OCI-LY1 (cell line): Measurements from ENCODE around the gene OSBPL2.

Source experiments
- H2AFZ ChIP-seq: fragments of 200-600 bp; sonication (generic), shearing (Covaris generic); 2 replicates; pipeline ENCODE4 v1.6.0; 2014; ENCODE audit warnings: antibody characterized with exemption, mild to moderate bottlenecking, low read length
- H3F3A ChIP-seq: fragments of 200-600 bp; sonication (generic), shearing (Covaris generic); 2 replicates; pipeline ENCODE4 v1.6.0; 2014; ENCODE audit warnings: mild to moderate bottlenecking, antibody characterized with exemption, low read length, moderate library complexity; ENCODE audit not compliant: insufficient read depth
- H3K27ac ChIP-seq: fragments of 200-600 bp; sonication (generic); 2 replicates; pipeline ENCODE4 v1.5.1; 2014; ENCODE audit warnings: low read length, mixed run types, mild to moderate bottlenecking, low read depth; ENCODE audit not compliant: poor library complexity, severe bottlenecking
- H3K27me3 ChIP-seq: fragments of 200-600 bp; sonication (generic); 2 replicates; pipeline ENCODE4 v1.6.0; 2014; ENCODE audit warnings: antibody characterized with exemption, mild to moderate bottlenecking, low read length, moderate library complexity; ENCODE audit not compliant: insufficient read depth
- H3K36me3 ChIP-seq: fragments of 200-600 bp; sonication (generic); 2 replicates; pipeline ENCODE4 v1.6.1; 2014; ENCODE audit warnings: mild to moderate bottlenecking, antibody characterized with exemption, low read length, moderate library complexity, mixed read lengths; ENCODE audit not compliant: insufficient read depth
- H3K4me1 ChIP-seq: fragments of 200-600 bp; sonication (generic); 2 replicates; pipeline ENCODE4 v1.5.1; 2014; ENCODE audit warnings: mild to moderate bottlenecking, low read length, moderate library complexity; ENCODE audit not compliant: insufficient read depth, severe bottlenecking
- H3K4me2 ChIP-seq: fragments of 200-600 bp; sonication (generic), shearing (Covaris generic); 2 replicates; pipeline ENCODE4 v1.6.1; 2014; ENCODE audit warnings: low read length
- H3K4me3 ChIP-seq: fragments of 200-600 bp; sonication (generic); 2 replicates; pipeline ENCODE4 v1.5.1; 2014; ENCODE audit warnings: low read length, low read depth, mild to moderate bottlenecking, mixed read lengths; ENCODE audit not compliant: poor library complexity, severe bottlenecking
- H3K79me2 ChIP-seq: fragments of 200-600 bp; shearing (Covaris generic); 2 replicates; pipeline ENCODE4 v1.6.1; 2016; ENCODE audit warnings: mixed run types, low read length, mixed read lengths; ENCODE audit not compliant: insufficient read depth
- H3K9ac ChIP-seq: fragments of 200-600 bp; sonication (generic), shearing (Covaris generic); 2 replicates; pipeline ENCODE4 v1.6.1; 2014; ENCODE audit warnings: mild to moderate bottlenecking, low read length, mixed read lengths
- H3K9me2 ChIP-seq: fragments of 200-600 bp; sonication (generic), shearing (Covaris generic); 2 replicates; pipeline ENCODE4 v1.6.1; 2014; ENCODE audit warnings: low read depth, mild to moderate bottlenecking, low read length, mixed read lengths
- H3K9me3 ChIP-seq: fragments of 200-600 bp; shearing (Covaris generic); 2 replicates; pipeline ENCODE4 v1.6.1; 2014; ENCODE audit warnings: low read length, mixed read lengths
- H4K20me1 ChIP-seq: fragments of 200-600 bp; sonication (generic), shearing (Covaris generic); 2 replicates; pipeline ENCODE4 v1.6.0; 2016; ENCODE audit warnings: mild to moderate bottlenecking, low read length; ENCODE audit not compliant: insufficient read depth
- EZH2 ChIP-seq: fragments of 200-600 bp; sonication (generic), shearing (Covaris generic); IDR thresholded peaks from 2 replicates; pipeline ENCODE4 v1.8.0; 2017; ENCODE audit warnings: borderline replicate concordance, mixed run types, mild to moderate bottlenecking, antibody characterized with exemption, low read length, moderate library complexity, mixed read lengths
- TF ChIP-seq, protein P1 (sequence below): fragments of 200-600 bp; sonication (generic), shearing (Covaris generic); IDR thresholded peaks from 2 replicates; pipeline ENCODE4 v1.5.1; 2017; ENCODE audit warnings: mild to moderate bottlenecking, antibody characterized with exemption, low read length, moderate library complexity, mixed read lengths

The OSBPL2 gene

GRCh38 chr20:62332989-62333819 lies 94.9 kb downstream of the OSBPL2 start:
- H3K79me2 ChIP-seq: no peaks in the 10 kb centered on the region
- H3K4me1 ChIP-seq: peaks cover 25% of the 10 kb centered on the region
- H4K20me1 ChIP-seq: no peaks in the 10 kb centered on the region
- no peak overlapping the region for H3K4me2 ChIP-seq
- no peaks in the 10 kb centered on the region for H3K36me3 ChIP-seq
- no peak overlapping the region for H3K4me3 ChIP-seq
- H3K9me3 ChIP-seq: no peaks in the 10 kb centered on the region
- no peaks in the 10 kb centered on the region for H3F3A ChIP-seq
- H2AFZ ChIP-seq: no peak overlapping the region
- no peak overlapping the region for H3K27ac ChIP-seq
- TF ChIP-seq, protein P1, sequence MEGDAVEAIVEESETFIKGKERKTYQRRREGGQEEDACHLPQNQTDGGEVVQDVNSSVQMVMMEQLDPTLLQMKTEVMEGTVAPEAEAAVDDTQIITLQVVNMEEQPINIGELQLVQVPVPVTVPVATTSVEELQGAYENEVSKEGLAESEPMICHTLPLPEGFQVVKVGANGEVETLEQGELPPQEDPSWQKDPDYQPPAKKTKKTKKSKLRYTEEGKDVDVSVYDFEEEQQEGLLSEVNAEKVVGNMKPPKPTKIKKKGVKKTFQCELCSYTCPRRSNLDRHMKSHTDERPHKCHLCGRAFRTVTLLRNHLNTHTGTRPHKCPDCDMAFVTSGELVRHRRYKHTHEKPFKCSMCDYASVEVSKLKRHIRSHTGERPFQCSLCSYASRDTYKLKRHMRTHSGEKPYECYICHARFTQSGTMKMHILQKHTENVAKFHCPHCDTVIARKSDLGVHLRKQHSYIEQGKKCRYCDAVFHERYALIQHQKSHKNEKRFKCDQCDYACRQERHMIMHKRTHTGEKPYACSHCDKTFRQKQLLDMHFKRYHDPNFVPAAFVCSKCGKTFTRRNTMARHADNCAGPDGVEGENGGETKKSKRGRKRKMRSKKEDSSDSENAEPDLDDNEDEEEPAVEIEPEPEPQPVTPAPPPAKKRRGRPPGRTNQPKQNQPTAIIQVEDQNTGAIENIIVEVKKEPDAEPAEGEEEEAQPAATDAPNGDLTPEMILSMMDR: no peak
- TF ChIP-seq EZH2: no peak
- no peaks in the 10 kb centered on the region for H3K27me3 ChIP-seq
- no peak overlapping the region for H3K9ac ChIP-seq
- no peaks in the 10 kb centered on the region for H3K9me2 ChIP-seq

- Histone ChIP-seq H3K4me2 (no peak overlapping the region), H3K4me3 (no peak overlapping the region), H3F3A (no peaks in the 10 kb centered on the region; the same call in 1 of the 2 replicates), H2AFZ (no peak overlapping the region), H3K27me3 (no peaks in the 10 kb centered on the region), H3K9me3 (no peaks in the 10 kb centered on the region), H3K36me3 (no peaks in the 10 kb centered on the region), H3K27ac (no peak overlapping the region), H3K4me1 (peaks cover 33% of the 10 kb centered on the region), H3K9ac (no peak overlapping the region), H4K20me1 (no peaks in the 10 kb centered on the region), H3K9me2 (no peaks in the 10 kb centered on the region), H3K79me2 (no peaks in the 10 kb centered on the region)
- TF ChIP-seq, protein P1: no peak
- no peak for TF ChIP-seq EZH2
Measured at GRCh38 chr20:62333820-62334595, 95.7 kb downstream of the OSBPL2 start.

- no peaks in the 10 kb centered on the region for H3K27me3 ChIP-seq
- no peak overlapping the region for H3K4me2 ChIP-seq
- H3K9me2 ChIP-seq: no peaks in the 10 kb centered on the region
- H3K27ac ChIP-seq: no peak overlapping the region
- H2AFZ ChIP-seq: no peak overlapping the region
- H3K4me1 ChIP-seq: peaks cover 41% of the 10 kb centered on the region
- H3K9me3 ChIP-seq: no peaks in the 10 kb centered on the region
- no peak overlapping the region for H3K4me3 ChIP-seq
- no peak overlapping the region for H3K9ac ChIP-seq
- TF ChIP-seq, protein P1: no peak
- TF ChIP-seq EZH2: no peak
- no peaks in the 10 kb centered on the region for H3K36me3 ChIP-seq
- H3K79me2 ChIP-seq: no peaks in the 10 kb centered on the region
- H4K20me1 ChIP-seq: no peaks in the 10 kb centered on the region
- H3F3A ChIP-seq: peaks cover 5% of the 10 kb centered on the region
Measured at GRCh38 chr20:62334881-62335280, 96.6 kb downstream of the OSBPL2 start.
